Left ventricle myocardium inferior (tissue), 1 donor: ENCODE results near the gene GNAQ. TPM values are rescaled to one million over a fixed set of nuclear protein-coding genes. Genes with fewer than 3 reads are reported as not detected.

ENCODE experiments used
- DNase-seq: peaks from one replicate; pipeline ENCODE4 v3.0.0-alpha.2; 2020
- H3K27ac ChIP-seq: fragments of 200-600 bp; replicated peaks from 2 replicates; pipeline ENCODE4 v1.8.0; 2021
- H3K27me3 ChIP-seq: fragments of 200-600 bp; 2 replicates; pipeline ENCODE4 v1.8.0; 2021; ENCODE audit warnings: low read depth
- H3K36me3 ChIP-seq: fragments of 200-600 bp; 2 replicates; pipeline ENCODE4 v1.8.0; 2021
- H3K4me1 ChIP-seq: fragments of 200-600 bp; 2 replicates; pipeline ENCODE4 v1.8.0; 2021
- H3K4me3 ChIP-seq: fragments of 200-600 bp; 2 replicates; pipeline ENCODE4 v1.8.0; 2021; ENCODE audit warnings: mild to moderate bottlenecking, moderate library complexity
- H3K9me3 ChIP-seq: fragments of 200-600 bp; replicated peaks from 2 replicates; pipeline ENCODE4 v1.8.0; 2021
- intact Hi-C: fragments of 100-400 bp; cut with micrococcal nuclease; formaldehyde crosslinking; loops from one replicate; pipeline ENCODE4 v1.11.0; 2022
- total RNA-seq: library from RNA; stranded (reverse); fragmentation: NEBNext Ultra II Directional; extraction: Animal tissue kit (Norgen Biotek cat#: 25700); gene quantifications from one replicate; pipeline ENCODE4 v1.2.1, GENCODE V29; 2021
- TF ChIP-seq, protein P1 (sequence below): fragments of 200-600 bp; IDR thresholded peaks from 2 replicates; pipeline ENCODE4 v1.8.0; 2021; ENCODE audit warnings: antibody characterized with exemption, mild to moderate bottlenecking, borderline replicate concordance
- donor health status: DM: no; HTN: yes; CAD: no; lungs with severe emphysema.

The GNAQ gene
- total RNA-seq, 1 donor from 2014 or later, result 15.2 TPM

DNA sequence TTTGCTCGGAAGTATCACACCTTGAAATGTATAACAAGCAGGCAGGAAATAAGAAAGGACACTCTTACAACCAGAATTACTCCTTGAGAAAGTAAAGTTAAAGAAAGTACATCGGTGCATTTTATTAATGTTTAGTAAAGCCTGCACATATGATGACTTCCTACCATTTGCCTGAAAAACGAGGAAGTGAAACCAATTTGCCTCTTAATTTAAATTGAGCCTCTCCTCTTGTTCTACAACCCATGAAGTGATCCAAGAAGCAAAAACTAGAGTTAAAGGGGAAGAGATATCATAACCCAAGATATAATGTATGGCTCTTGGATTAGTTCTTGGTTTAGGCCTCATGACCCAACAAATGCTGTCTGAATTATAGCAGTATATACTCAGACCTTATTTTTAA, 95.6 kb downstream of the GNAQ start:
- Histone ChIP-seq H3K4me3 (no peak overlapping the region), H3K27me3 (no peaks in the 10 kb centered on the region), H3K36me3 (no peaks in the 10 kb centered on the region), H3K4me1 (peaks cover 14% of the 10 kb centered on the region), H3K27ac (no peak overlapping the region), H3K9me3 (no peaks in the 10 kb centered on the region)
- intact Hi-C loops, result no loop called here
- TF ChIP-seq, protein P1, sequence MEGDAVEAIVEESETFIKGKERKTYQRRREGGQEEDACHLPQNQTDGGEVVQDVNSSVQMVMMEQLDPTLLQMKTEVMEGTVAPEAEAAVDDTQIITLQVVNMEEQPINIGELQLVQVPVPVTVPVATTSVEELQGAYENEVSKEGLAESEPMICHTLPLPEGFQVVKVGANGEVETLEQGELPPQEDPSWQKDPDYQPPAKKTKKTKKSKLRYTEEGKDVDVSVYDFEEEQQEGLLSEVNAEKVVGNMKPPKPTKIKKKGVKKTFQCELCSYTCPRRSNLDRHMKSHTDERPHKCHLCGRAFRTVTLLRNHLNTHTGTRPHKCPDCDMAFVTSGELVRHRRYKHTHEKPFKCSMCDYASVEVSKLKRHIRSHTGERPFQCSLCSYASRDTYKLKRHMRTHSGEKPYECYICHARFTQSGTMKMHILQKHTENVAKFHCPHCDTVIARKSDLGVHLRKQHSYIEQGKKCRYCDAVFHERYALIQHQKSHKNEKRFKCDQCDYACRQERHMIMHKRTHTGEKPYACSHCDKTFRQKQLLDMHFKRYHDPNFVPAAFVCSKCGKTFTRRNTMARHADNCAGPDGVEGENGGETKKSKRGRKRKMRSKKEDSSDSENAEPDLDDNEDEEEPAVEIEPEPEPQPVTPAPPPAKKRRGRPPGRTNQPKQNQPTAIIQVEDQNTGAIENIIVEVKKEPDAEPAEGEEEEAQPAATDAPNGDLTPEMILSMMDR, result no peak
- DNase-seq, result no peak

DNA sequence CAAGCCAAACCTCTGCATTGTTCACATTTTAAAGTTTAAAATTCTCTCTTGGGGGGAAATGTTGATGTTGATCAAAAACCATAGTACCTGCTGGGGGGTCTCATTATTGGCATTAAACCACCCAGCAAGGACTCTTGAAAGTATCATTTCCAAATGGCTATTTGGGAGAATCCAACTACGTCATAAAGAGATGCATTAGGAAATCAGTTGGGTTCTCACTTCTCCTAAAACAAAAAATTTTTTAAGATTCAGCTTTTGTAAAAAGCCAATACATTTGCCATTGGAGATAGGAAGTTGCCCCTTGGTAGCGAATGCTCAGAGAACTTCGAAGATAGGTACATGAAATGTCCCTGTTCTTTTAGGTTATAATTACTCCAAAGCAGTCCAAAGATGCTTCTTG, 96.4 kb downstream of the GNAQ start:
- Histone ChIP-seq H3K9me3 (no peaks in the 10 kb centered on the region), H3K27me3 (no peaks in the 10 kb centered on the region), H3K36me3 (no peaks in the 10 kb centered on the region), H3K4me1 (peaks cover 14% of the 10 kb centered on the region), H3K27ac (no peak overlapping the region), H3K4me3 (no peak overlapping the region)
- TF ChIP-seq, protein P1, result no peak
- intact Hi-C loops, result no loop called here
- DNase-seq, result no peak

DNA sequence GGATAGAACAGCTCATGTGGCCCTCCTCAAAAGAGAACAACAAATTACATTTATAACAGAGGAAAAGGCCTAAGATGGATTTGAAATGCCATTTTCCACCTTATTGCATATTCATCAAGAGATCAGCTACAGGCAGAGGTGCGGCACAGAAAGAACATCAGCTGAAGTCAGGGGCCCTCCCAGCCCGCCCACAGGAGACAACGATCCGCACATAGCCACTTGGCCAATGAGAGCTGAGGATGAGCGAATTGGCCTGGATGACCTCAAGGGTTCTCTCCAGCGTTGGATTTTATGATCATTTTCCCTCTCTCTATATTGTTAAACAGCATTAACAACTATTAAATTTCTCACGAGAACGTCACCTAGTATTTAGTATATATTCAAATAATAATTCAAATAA, 97.6 kb downstream of the GNAQ start:
- H3K36me3 ChIP-seq, result no peaks in the 10 kb centered on the region
- intact Hi-C loops, result no loop called here
- no peak overlapping the region for H3K27ac ChIP-seq
- no peaks in the 10 kb centered on the region for H3K9me3 ChIP-seq
- H3K4me3 ChIP-seq, result no peak overlapping the region
- peaks cover 11% of the 10 kb centered on the region for H3K4me1 ChIP-seq
- TF ChIP-seq, protein P1, result no peak
- DNase-seq, result no peak
- no peaks in the 10 kb centered on the region for H3K27me3 ChIP-seq

DNA sequence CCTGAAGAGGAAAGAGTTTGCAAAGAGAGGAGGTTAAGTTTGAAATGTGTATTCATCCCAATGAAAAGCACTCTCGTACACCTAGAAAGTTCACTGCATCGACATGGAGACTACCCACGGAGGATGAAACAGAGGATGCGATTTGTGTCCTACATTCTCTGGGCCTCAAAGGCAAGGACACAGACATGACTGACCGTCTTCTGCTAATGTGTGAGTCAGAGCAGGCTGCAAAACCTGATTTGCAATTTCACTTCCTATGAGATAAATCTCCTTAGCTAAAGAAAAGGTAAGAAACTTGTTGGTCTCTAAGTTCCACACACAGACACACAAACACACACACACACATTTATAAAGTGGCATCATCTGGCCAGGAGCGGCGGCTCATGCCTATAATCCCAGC, 98.6 kb downstream of the GNAQ start:
- TF ChIP-seq, protein P1, result no peak
- Histone ChIP-seq H3K27ac (no peak overlapping the region), H3K9me3 (no peaks in the 10 kb centered on the region), H3K4me1 (peaks cover 8% of the 10 kb centered on the region), H3K4me3 (no peak overlapping the region), H3K36me3 (peaks cover 3% of the 10 kb centered on the region), H3K27me3 (no peaks in the 10 kb centered on the region)
- no peak for DNase-seq
- intact Hi-C loops, result no loop called here

DNA sequence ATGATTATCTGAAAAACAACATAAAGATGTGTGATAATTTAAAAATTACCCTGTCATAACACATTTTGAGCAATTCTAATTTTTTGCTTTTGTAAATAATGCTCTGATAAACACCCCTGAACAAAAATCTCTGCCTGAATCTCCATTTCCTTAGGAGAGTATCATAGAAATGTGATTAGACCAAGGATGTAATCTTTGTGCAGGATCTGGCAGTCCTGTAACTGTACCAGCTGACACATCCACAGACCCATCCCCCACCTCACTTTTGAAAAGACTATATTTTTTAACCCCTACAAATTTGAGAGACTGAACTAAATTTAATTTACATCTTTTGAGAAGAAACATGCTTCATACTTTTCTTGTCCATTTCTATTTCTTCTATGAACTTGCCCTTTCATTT, 101.7 kb downstream of the GNAQ start:
- H3K4me3 ChIP-seq, result no peak overlapping the region
- H3K9me3 ChIP-seq, result no peaks in the 10 kb centered on the region
- no peaks in the 10 kb centered on the region for H3K27me3 ChIP-seq
- peaks cover 22% of the 10 kb centered on the region for H3K4me1 ChIP-seq
- TF ChIP-seq, protein P1, result no peak
- H3K27ac ChIP-seq, result no peak overlapping the region
- intact Hi-C loops, result no loop called here
- no peak for DNase-seq
- peaks cover 3% of the 10 kb centered on the region for H3K36me3 ChIP-seq

DNA sequence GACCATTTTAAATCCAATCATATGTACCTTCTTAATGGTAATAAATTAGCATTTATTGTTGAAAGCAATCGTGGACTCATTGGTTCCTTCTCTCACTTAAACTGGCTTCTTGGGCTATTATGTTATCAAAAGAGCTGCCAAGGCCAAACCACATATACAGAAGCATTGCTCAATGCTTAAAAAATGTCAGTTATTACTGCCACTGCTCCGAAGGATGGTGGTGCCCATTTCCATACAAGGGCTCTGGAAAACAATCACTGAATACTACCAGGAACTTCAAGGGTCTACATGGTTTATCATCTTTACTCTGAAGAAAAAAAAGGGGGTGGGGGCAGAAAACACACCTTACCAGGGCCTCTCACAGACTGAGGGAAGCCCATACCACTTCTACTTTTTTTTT, 104.3 kb downstream of the GNAQ start:
- no peak for DNase-seq
- Histone ChIP-seq H3K36me3 (peaks cover 3% of the 10 kb centered on the region), H3K4me3 (no peak overlapping the region), H3K27me3 (no peaks in the 10 kb centered on the region), H3K4me1 (peaks cover 27% of the 10 kb centered on the region), H3K27ac (no peak overlapping the region), H3K9me3 (no peaks in the 10 kb centered on the region)
- TF ChIP-seq, protein P1, result no peak
- intact Hi-C loops, result no loop called here
